GM19468 (cell line): ENCODE data around the gene FBXO44.

Experiments used
- ATAC-seq: cut with Tn5 transposase; IDR thresholded peaks from one replicate; pipeline ENCODE4 v1.9.1; 2021; ENCODE audit warnings: mild to moderate bottlenecking, moderate library complexity, moderate number of reproducible peaks; ENCODE audit not compliant: unreplicated experiment; ENCODE audit errors: extremely low read depth

The FBXO44 gene

GRCh38 chr1:11682799-11683198 lies 28.1 kb downstream of the FBXO44 start:
- no peak for ATAC-seq

- no peak for ATAC-seq
Observed at GRCh38 chr1:11684070-11684469, 29.4 kb downstream of the FBXO44 start.

- no peak for ATAC-seq
Observed at GRCh38 chr1:11685210-11685752, 30.6 kb downstream of the FBXO44 start.

GRCh38 chr1:11688506-11688905 lies 33.8 kb downstream of the FBXO44 start:
- ATAC-seq: no peak

GRCh38 chr1:11690397-11691301 lies 36.0 kb downstream of the FBXO44 start:
- no peak for ATAC-seq

- ATAC-seq: no peak
Observed at GRCh38 chr1:11691302-11691914, 36.7 kb downstream of the FBXO44 start, which contains the start of gene DRAXIN. Gene DRAXIN, plus strand, starts transcription at chr1:11691710. Its CDS starts 14,549 bp downstream, at chr1:11706259.

- no peak for ATAC-seq
Observed at GRCh38 chr1:11691928-11692711, 37.4 kb downstream of the FBXO44 start.

GRCh38 chr1:11693024-11693590 lies 38.4 kb downstream of the FBXO44 start:
- no peak for ATAC-seq

GRCh38 chr1:11693917-11694316 lies 39.2 kb downstream of the FBXO44 start:
- ATAC-seq: no peak

- ATAC-seq: no peak
Observed at GRCh38 chr1:11695861-11696260, 41.2 kb downstream of the FBXO44 start.

- no peak for ATAC-seq
Observed at GRCh38 chr1:11697188-11697892, 42.7 kb downstream of the FBXO44 start.

GRCh38 chr1:11697893-11698210 lies 43.2 kb downstream of the FBXO44 start:
- no peak for ATAC-seq

- no peak for ATAC-seq
Observed at GRCh38 chr1:11700601-11701467, 46.2 kb downstream of the FBXO44 start.

- ATAC-seq: no peak
Observed at GRCh38 chr1:11701551-11701961, 46.9 kb downstream of the FBXO44 start.

GRCh38 chr1:11701981-11702803 lies 47.5 kb downstream of the FBXO44 start:
- no peak for ATAC-seq

GRCh38 chr1:11703357-11704193 lies 48.9 kb downstream of the FBXO44 start:
- ATAC-seq: no peak

GRCh38 chr1:11704194-11704529 lies 49.5 kb downstream of the FBXO44 start:
- ATAC-seq: no peak
